ENCODE measurements around the gene ULBP2.
"Not testable (repeated sequence)": the region's sequence is repeated elsewhere in the genome, so short reads cannot be mapped to it uniquely, and the experiment has no call there.

Gene ULBP2

DNA sequence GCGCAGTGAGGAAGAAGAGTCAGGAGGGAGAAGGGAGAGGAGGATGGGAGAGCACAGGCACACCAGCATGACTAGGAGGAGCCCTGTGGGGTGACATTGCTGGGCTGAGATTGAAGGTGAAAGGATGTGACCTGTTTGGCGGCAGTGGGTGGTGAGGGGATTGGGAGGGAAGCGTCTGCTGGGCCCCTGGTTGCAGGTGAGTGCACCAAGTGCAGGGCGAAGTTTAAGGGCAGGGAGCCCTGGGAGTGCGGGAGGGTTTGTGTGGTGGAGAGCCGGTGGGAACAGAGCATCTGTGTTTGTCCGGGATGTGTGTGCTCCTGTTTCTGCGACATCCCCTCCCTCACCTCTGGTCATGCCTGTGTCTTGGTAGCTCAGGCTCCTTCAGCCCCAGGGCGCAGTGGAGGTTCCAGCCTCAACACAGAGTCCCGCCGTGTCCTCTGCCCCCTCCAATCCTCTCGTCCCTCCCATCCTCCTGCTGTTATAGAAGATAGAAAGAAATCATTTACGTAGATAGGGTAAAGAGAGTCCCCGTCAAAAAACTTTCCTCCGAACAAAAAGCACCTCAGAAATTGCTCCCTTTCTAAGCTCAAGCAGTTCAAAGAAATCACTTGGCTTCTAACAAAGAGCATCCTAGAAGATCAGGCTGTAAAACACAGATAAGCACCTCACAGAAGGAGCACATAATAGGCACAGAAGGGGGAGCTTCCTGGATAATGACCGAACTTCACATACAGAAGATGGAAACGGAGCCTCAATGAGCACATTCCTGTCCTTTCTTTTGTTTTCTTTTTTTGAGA is 46.9 kb downstream of the ULBP2 start:
- no peak overlapping the region for H3K4me3 ChIP-seq (ENCODE audit: control insufficient read depth, low read depth, low read length)
- TF ChIP-seq, protein P1, sequence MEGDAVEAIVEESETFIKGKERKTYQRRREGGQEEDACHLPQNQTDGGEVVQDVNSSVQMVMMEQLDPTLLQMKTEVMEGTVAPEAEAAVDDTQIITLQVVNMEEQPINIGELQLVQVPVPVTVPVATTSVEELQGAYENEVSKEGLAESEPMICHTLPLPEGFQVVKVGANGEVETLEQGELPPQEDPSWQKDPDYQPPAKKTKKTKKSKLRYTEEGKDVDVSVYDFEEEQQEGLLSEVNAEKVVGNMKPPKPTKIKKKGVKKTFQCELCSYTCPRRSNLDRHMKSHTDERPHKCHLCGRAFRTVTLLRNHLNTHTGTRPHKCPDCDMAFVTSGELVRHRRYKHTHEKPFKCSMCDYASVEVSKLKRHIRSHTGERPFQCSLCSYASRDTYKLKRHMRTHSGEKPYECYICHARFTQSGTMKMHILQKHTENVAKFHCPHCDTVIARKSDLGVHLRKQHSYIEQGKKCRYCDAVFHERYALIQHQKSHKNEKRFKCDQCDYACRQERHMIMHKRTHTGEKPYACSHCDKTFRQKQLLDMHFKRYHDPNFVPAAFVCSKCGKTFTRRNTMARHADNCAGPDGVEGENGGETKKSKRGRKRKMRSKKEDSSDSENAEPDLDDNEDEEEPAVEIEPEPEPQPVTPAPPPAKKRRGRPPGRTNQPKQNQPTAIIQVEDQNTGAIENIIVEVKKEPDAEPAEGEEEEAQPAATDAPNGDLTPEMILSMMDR (IDR thresholded peaks at IDR 0.05; ENCODE audit: control insufficient read depth, insufficient read depth, low read depth, low read length, missing control alignments) = no peak
- DNase-seq (ENCODE audit: low read depth) = no peak

DNA sequence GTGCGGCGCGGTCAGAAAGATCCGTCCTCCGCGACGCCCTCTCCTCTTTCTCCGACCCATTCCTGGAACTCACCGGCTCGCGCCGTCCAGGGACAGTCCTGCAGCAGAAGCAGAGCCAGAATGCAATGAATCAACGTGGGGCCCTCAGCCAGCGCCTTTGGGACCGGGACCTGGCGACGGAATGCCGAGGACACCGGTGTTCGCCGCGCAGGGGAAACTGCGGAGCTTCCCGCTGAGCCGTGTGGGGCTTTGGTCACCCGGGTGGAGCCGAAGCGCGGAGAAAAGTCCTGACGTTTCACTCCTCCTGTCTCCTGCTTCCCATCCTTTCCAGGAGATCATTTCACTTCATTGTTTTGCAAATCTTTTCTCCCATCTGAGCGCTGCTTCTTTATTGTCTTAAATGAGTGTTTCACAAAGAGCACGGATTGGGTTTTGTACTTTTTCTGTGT is 48.4 kb downstream of the ULBP2 start:
- TF ChIP-seq, protein P1 (IDR thresholded peaks at IDR 0.05; ENCODE audit: control insufficient read depth, insufficient read depth, low read depth, low read length, missing control alignments) = no peak
- no peak for DNase-seq (ENCODE audit: low read depth)
- H3K4me3 ChIP-seq (ENCODE audit: control insufficient read depth, low read depth, low read length) = no peak overlapping the region

DNA sequence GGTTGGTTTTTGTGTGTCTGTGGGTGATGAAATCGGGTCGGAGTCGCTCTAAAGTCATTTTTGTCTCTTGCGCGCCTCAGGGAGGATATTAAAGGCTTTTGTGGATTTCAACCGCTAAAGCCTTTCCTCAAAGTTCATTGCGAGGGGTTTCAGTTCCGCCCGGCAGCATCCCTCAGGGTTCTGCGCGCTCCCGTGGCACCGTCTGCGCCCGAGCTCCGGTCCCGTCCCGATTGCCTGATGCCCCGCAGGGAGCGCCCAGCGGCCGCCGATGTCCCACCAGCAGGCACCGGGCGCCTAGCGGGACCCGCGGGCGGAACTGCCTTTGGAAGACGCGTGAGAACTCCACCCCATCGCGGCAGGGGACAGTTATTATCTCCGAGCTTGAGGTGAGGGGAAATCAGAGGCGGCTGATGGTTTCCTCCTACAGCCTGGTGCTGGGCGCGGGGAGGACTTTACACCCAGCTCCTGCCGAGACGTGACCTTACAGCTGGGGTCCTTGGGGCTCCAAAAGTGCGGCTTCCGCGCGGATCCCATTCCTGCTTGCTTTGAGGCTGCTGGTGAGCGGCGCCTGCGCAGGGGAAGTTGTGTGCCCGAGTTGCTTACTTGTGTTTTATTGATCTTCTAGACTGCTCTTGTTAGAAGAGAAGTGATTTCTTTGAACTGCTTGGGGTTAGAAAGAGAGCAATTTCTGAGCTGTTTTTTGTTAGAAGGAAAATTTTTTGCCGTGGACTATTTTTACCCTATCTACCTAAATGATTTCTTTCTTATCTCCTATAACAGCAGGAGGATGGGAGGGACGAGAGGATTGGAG is 49.1 kb downstream of the ULBP2 start:
- TF ChIP-seq, protein P1 (IDR thresholded peaks at IDR 0.05; ENCODE audit: control insufficient read depth, insufficient read depth, low read depth, low read length, missing control alignments) = no peak
- no peak for DNase-seq (ENCODE audit: low read depth)
- peak overlapping the region; percentile 9; the same call in 1 of the 2 replicates for H3K4me3 ChIP-seq (ENCODE audit: control insufficient read depth, low read depth, low read length)

DNA sequence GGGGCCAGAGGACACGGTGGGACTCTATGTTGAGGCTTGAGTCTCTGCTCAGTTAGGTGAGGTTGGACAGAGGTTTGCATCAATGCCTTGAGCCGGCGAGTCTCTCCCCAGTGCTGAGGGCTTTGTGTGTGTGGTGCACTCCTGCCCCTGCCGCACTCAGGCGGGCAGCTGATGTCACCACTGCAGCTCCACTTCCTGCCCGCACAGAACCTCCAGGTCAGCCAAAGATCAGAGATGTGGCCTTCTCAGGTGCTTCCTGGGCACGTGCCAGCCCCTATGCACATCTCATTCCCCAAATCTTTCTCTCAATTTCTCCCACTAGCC is 49.6 kb downstream of the ULBP2 start:
- not testable (repeated sequence) for DNase-seq (ENCODE audit: low read depth); H3K4me3 ChIP-seq (ENCODE audit: control insufficient read depth, low read depth, low read length)

DNA sequence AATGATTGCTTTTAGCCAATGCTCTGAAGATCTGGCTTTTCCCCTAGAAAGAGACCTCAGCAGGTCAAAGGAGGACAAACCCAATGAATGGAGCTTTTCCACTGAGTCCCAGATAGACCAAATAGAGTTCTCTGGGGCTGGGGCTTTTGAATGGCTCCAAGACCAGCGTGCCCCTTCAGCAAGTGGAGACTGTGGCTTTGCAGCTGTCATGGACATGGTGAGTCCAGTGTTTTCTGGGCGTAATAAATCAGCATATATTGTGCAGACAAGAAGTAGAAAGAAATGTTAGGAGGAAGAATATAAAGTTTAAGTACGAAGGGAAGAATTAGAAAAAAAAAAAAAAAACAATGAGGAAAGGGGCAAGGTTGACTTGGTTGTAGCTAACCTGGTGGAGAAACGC is 50.0 kb downstream of the ULBP2 start:
- H3K4me3 ChIP-seq (ENCODE audit: control insufficient read depth, low read depth, low read length) = no peak overlapping the region
- DNase-seq (ENCODE audit: low read depth) = no peak
- TF ChIP-seq, protein P1 (IDR thresholded peaks at IDR 0.05; ENCODE audit: control insufficient read depth, insufficient read depth, low read depth, low read length, missing control alignments) = no peak

DNA sequence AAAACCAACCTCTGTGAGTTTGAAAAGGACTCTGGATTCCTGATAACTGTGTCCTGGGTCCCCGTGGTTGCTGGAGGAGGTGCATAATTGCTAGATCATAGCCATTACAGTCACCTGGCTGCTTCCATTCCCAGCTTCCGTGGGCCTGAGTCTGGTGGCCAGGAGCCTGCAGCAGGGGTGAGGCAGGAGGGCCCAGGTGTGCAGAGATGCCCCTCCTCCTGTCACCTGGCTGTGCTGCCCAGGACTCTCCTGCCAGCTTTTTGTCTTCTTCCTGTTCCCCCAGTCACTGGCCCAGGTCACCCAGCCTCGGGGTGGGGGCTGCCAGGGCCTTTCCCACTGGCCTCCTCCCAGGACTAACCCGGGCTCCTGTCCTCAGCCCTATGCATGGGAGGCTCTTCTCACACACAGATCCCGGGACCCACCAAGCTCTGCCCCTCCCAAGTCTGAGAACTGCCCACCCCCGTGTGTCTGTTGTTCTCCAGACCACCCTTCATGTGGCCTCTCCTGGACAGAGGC is 53.5 kb downstream of the ULBP2 start:
- TF ChIP-seq, protein P1 (IDR thresholded peaks at IDR 0.05; ENCODE audit: control insufficient read depth, insufficient read depth, low read depth, low read length, missing control alignments) = no peak
- no peak overlapping the region for H3K4me3 ChIP-seq (ENCODE audit: control insufficient read depth, low read depth, low read length)
- DNase-seq (ENCODE audit: low read depth) = no peak

DNA sequence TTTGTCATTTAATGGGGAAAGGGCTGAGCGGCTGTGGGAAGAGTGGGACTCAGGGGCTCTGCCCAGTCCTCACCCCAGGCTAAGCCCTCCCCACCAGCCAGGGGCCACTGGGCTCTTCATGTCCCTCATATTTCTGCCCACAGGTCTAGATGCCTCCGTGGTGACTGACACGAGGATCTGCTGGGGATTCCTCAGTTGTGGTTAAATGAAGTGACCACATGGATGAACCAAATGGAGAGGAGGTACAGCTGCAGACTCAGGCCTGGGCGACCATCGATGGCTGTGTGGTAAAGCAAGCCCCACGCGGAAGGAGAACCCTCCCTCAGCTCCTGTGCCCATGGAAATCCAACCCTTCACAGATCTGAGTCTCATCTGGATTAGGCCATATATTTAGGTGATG is 54.2 kb downstream of the ULBP2 start:
- TF ChIP-seq, protein P1 (IDR thresholded peaks at IDR 0.05; ENCODE audit: control insufficient read depth, insufficient read depth, low read depth, low read length, missing control alignments) = no peak
- no peak for DNase-seq (ENCODE audit: low read depth)

More for the DNA sequence above, 54.2 kb downstream of the ULBP2 start:
- H3K4me3 ChIP-seq (ENCODE audit: control insufficient read depth, low read depth, low read length) = no peak overlapping the region
